Parathyroid adenoma (tissue), 2 donors: ENCODE results near the gene CAPN7.

ENCODE experiments used
- H2AFZ ChIP-seq: fragments of 300-600 bp; sonication (generic); one replicate; pipeline ENCODE4 v1.7.0; 2017; ENCODE audit warnings: antibody characterized with exemption, mild to moderate bottlenecking
- H3K27ac ChIP-seq: fragments of 300-600 bp; sonication (generic); one replicate; pipeline ENCODE4 v1.7.0; 2017
- H3K27me3 ChIP-seq: fragments of 300-600 bp; sonication (generic); one replicate; pipeline ENCODE4 v1.7.0; 2017; ENCODE audit warnings: low read length; ENCODE audit not compliant: control insufficient read depth, insufficient read depth
- H3K36me3 ChIP-seq: fragments of 300-600 bp; sonication (generic); one replicate; pipeline ENCODE4 v1.7.0; 2017; ENCODE audit warnings: low read length; ENCODE audit not compliant: control insufficient read depth, insufficient read depth
- H3K4me1 ChIP-seq: fragments of 300-600 bp; sonication (generic); one replicate; pipeline ENCODE4 v1.7.0; 2017; ENCODE audit warnings: control low read depth
- H3K4me2 ChIP-seq: fragments of 300-600 bp; sonication (generic); one replicate; pipeline ENCODE4 v1.7.0; 2017; ENCODE audit warnings: low read length
- H3K4me3 ChIP-seq: fragments of 300-600 bp; sonication (generic); one replicate; pipeline ENCODE4 v1.7.0; 2017; ENCODE audit warnings: low read depth, low read length
- H3K79me2 ChIP-seq: fragments of 300-600 bp; sonication (generic); one replicate; pipeline ENCODE4 v1.7.0; 2017; ENCODE audit warnings: control low read depth
- H3K9ac ChIP-seq: fragments of 300-600 bp; sonication (generic); one replicate; pipeline ENCODE4 v1.7.0; 2017; ENCODE audit warnings: mild to moderate bottlenecking
- H3K9me3 ChIP-seq: fragments of 300-600 bp; sonication (generic); one replicate; pipeline ENCODE4 v1.7.0; 2017; ENCODE audit warnings: low read length; ENCODE audit not compliant: control insufficient read depth
- TF ChIP-seq, protein P1 (sequence below): fragments of 300-600 bp; sonication (generic); IDR thresholded peaks from one replicate; pipeline ENCODE4 v1.7.0; 2017; ENCODE audit warnings: antibody characterized with exemption, mild to moderate bottlenecking
- donor health status: primary hyperparathyroidism.

Gene CAPN7

DNA sequence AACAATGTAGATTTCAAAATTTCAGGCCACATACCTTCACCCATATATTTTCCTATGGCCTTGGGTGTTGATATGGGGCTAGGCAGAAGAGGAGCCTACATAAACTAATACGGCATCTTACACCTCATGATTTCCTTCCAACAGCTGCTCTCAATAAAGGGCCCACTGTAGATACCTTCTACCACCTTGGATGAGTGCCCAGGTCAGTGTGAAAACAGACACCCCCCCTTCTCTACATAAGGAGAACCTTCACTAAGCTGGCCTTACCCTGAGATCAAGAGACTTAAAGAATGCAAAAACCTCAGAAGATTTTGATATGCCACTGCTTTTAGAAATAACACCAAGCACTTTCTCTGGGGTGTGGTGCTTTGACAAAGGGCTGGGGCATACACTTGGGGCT is 83.6 kb downstream of the CAPN7 start:
- Histone ChIP-seq H3K36me3 (no peaks in the 10 kb centered on the region), H3K27ac (no peak overlapping the region), H3K9me3 (no peaks in the 10 kb centered on the region), H3K4me3 (no peak overlapping the region), H3K4me2 (no peak overlapping the region), H2AFZ (no peak overlapping the region), H3K9ac (no peak overlapping the region), H3K27me3 (no peaks in the 10 kb centered on the region), H3K79me2 (peaks cover 35% of the 10 kb centered on the region), H3K4me1 (peaks cover 58% of the 10 kb centered on the region)
- TF ChIP-seq, protein P1, sequence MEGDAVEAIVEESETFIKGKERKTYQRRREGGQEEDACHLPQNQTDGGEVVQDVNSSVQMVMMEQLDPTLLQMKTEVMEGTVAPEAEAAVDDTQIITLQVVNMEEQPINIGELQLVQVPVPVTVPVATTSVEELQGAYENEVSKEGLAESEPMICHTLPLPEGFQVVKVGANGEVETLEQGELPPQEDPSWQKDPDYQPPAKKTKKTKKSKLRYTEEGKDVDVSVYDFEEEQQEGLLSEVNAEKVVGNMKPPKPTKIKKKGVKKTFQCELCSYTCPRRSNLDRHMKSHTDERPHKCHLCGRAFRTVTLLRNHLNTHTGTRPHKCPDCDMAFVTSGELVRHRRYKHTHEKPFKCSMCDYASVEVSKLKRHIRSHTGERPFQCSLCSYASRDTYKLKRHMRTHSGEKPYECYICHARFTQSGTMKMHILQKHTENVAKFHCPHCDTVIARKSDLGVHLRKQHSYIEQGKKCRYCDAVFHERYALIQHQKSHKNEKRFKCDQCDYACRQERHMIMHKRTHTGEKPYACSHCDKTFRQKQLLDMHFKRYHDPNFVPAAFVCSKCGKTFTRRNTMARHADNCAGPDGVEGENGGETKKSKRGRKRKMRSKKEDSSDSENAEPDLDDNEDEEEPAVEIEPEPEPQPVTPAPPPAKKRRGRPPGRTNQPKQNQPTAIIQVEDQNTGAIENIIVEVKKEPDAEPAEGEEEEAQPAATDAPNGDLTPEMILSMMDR: no peak

DNA sequence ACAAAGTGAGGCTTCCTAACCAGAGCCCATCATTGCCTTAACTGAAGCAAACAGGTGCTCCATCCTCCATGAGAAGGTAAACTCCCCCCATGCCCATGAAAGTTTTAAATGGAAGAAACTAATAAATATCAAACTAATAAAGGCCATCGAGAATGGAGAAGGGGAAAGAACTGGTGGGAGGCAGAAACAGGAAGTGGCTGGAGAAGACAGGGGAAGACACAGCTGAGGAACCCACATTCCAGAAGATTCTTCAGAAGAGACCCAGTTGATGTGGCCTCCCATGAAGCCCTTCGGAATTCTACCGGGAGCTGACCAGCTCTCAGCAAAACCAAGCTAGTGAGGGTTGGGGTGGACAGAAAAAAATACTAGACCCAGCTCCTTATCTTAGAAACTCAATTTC is 84.7 kb downstream of the CAPN7 start:
- Histone ChIP-seq H3K4me2 (no peak overlapping the region), H2AFZ (no peak overlapping the region), H3K9me3 (no peaks in the 10 kb centered on the region), H3K4me3 (no peak overlapping the region), H3K9ac (no peak overlapping the region), H3K4me1 (peaks cover 47% of the 10 kb centered on the region), H3K36me3 (no peaks in the 10 kb centered on the region), H3K79me2 (peaks cover 40% of the 10 kb centered on the region), H3K27ac (no peak overlapping the region), H3K27me3 (no peaks in the 10 kb centered on the region)
- TF ChIP-seq, protein P1: no peak

DNA sequence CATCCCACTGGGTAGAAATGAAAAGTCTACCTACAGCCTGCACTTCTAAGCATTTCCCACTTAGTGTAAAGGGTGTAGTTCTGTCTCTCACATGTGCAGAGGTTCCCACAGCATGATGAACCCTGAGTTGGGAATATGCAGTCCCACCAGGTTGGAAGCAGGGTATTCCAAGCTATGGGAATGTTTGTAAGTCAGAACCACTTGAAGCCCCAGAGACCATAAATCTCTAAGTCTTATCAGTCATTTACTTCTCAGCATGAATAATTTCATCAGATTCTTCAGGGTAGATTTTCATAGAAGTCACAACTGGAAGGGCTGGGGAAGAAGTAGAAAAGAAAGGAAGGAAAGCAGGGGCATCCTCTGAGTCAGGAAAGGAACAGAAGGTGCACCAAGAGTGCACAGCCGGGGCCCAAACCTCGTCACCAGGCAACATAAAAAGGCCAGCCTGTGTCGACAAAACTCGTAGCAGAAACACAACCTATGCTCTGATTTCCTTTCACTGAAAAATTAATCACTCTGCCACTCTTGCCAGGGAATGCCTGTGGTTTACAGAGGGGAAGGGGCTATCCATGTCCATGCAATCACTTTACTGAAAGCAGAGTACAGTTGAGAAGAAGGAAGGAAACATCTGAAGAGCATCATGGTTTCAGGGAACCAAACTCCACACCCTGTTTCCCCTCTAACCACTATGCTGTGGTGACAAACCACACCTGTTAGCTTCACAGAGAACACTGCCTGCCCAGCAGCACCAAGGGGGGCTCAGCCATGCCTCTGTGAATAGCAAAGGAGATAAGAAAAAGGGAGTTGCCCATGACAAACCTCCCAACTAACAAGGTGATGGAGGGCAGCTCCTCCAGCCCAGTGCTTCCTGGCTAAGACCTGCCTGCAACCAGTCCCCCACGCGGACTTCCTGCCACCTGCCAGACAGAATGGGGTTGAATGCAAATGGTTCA is 85.8 kb downstream of the CAPN7 start:
- H3K4me1 ChIP-seq: peaks cover 36% of the 10 kb centered on the region
- H3K9ac ChIP-seq: no peak overlapping the region
- H3K27ac ChIP-seq: peak overlapping the region; percentile 82

DNA sequence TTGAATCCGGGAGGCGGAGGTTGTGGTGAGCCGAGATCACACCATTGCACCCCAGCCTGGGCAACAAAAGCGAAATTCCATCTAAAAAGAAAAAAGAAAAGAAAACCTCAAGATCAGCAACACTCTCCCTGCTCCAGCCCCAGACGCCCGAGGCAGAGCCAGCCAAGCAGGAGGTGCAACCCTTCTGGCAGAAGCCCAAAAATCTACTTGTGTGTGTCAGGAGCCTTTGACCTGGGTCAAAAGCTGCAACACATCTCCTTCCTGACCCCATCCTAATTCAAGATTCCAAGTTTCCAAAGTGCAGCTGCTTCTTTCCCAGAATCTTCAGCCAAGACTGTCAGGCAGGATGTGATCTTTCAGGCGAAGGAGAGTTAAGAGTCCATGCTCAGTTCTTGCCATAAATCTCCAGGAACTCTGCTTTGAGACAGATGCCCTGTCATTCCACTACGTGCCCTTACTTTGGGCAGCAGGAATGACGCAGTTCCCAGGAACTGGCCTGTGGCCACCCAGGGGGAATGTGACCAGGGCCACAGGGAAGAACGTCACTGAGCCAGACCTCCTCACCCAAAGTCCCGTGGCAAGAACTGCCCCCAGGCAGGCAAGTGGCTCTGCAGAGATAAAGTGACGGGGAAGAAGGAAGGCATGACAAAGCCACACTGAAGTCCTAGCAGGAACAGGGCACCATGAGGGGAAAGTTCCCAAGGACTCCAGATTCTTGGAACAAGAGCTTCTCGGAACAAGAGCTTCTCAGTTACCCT is 86.9 kb downstream of the CAPN7 start:
- no peaks in the 10 kb centered on the region for H3K27me3 ChIP-seq
- no peak overlapping the region for H3K4me2 ChIP-seq
- peak overlapping the region; percentile 23 for H2AFZ ChIP-seq
- TF ChIP-seq, protein P1: no peak
- H3K9me3 ChIP-seq: no peaks in the 10 kb centered on the region
- no peak overlapping the region for H3K9ac ChIP-seq
- H3K4me3 ChIP-seq: no peak overlapping the region
- no peaks in the 10 kb centered on the region for H3K36me3 ChIP-seq
- H3K4me1 ChIP-seq: peaks cover 27% of the 10 kb centered on the region
- H3K79me2 ChIP-seq: peaks cover 51% of the 10 kb centered on the region
- H3K27ac ChIP-seq: peak overlapping the region; percentile 82

More for the DNA sequence above, 85.8 kb downstream of the CAPN7 start:
- Histone ChIP-seq H3K27me3 (no peaks in the 10 kb centered on the region), H3K36me3 (no peaks in the 10 kb centered on the region), H3K4me2 (no peak overlapping the region), H2AFZ (no peak overlapping the region), H3K9me3 (no peaks in the 10 kb centered on the region), H3K79me2 (peaks cover 45% of the 10 kb centered on the region), H3K4me3 (no peak overlapping the region)
- TF ChIP-seq, protein P1: no peak
